Measurements from ENCODE around the gene VASN.
A peak's percentile ranks its signal among the peaks of the same experiment; 100 is the strongest.
"Not testable (repeated sequence)": the region's sequence is repeated elsewhere in the genome, so short reads cannot be mapped to it uniquely, and the experiment has no call there.

VASN gene

DNA sequence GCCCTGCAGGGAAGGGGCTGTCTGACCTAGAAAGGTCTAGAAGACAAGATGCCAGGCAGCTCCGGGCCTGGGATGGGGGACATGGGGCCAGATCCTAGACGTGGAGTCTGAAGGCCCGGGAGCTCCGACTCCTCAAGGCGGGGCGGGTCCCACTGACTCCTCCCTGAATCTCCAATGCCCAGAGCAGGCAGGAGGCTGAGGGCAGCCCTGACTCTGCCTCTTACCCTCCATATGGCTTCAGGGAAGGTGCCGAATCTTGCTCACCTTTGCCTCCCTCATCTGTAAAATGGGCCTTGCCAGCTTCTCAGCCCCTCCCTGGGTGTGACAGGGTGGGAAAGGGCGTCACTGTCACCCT is 14.8 kb downstream of the VASN start:
- no peak for DNase-seq

DNA sequence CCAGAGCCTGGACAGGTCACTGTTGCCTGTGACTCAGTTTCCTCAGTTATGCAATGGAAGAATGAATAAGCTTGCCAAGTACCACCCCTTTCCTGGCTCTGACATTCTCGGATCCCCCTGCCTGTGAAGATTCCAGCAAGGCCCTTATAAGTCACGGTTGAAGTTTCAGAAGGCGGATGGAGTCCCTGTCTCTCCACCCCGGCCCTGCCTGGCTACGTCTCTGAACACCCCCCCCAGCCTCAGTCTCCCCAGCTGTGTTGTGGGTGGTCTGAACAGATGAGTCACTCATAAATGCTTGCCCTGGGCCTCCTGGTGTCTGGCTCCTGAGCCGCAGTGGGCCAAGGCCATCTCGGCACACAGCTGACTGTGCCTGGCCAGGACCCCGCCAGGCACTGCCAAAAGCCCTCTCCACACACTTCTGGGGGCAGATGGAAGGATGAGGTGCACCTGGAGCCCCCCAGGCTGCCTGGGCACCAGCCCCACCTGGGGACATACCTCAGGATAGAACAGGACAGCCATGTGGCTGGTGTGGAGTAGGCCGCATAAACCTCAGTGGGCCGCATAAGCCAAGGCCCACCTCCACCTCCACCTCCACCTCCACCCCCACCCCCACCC is 15.4 kb downstream of the VASN start:
- no peak for DNase-seq

DNA sequence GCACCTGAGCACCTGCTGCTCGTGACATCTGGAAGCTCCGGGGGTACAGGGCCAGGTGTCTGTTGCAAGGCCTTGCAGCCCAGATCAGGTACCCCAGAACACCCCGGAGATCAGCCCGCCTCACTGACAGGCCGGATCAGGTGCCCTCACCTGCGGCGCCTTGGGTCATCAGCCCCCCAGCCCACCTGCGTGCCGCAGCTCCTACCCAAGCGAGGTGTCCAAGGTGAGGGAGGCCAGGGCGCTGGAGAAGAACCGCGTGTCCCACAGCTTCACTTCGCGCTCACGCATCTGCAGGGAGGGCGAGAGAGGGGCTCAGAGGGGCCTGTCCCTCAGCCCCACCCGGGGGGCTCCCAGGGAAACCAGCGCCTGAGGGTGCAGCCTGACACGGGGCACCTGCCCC is 16.1 kb downstream of the VASN start:
- no peak for DNase-seq

DNA sequence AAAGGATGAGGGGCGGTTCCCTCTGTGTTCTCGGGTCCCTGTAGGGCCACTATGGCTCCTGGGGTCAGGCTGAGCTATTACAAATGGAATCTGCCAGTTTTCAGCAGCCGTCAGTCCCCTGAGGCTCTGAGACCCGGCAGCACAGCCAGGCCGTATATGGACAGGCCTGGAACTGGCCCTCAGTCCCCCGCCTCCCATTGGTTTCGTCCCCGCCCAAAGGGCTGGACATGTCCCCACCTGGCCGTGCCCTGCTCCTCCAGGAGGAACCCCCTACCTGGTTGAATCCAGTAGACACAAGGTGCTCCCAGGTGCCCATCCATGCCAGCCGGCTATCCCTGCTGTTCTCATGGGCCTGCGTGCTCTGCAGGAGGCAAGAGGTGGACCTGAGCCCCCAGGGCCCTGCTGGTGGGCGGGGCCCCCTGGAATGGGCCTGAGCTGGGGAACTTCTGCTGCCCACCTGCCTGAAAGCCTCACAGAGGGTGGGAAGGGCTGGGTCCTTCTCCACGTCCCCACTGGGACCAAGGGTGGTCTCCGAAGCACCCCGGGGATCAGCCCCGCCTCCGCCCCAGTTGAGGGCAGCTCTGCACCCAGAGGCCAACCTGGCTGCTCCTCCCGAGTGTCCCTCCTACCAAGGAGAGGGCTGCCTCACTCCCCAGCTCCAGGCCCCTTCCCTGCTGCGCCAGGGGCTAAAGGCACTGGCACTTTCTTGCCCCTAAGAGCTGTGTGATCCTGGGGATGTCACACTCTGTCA is 16.8 kb downstream of the VASN start:
- no peak for DNase-seq

DNA sequence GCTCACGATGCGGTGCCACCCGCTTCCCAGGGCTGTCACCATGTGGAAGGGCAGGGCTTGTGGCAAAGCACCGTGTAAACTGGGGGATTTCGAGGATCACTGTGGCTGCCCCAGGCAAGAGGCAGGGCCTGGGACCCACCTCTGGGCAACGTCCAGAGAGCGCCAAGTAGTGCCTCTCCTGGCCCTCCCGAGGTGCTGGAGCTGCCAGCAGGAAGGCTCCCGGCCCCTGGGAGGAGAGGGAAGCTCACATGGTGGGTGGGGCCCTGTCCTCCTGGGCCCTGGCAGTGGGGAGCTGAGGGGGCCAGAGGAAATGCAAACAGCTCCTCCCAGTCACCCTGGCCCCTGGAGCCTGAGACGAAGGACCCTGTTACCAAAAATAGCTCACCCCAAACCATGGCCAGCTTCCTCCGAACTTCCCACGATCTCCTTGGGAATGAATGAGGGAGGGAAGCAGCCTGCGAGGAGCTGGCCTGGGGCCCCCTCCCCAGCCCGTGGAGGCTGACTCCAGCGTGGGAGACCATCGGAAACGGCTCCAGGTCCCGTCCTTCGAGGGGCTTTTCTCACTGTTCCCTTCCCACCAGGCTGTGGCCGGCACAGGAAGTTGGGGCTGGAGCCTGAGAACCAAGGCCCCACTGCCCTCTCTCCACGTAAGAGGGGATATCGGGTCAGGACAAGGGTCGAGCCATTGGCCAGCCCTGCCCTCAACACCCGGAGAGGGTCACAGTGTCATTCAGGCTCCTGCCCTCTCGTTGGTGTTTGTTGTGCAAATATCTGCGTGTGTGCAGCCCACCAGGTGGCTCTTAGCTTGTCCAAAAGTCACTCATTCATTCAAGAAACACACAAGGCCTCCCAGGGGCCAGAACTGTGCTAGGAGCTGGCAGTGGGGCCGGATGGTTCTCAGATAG is 17.7 kb downstream of the VASN start:
- no peak for DNase-seq

DNA sequence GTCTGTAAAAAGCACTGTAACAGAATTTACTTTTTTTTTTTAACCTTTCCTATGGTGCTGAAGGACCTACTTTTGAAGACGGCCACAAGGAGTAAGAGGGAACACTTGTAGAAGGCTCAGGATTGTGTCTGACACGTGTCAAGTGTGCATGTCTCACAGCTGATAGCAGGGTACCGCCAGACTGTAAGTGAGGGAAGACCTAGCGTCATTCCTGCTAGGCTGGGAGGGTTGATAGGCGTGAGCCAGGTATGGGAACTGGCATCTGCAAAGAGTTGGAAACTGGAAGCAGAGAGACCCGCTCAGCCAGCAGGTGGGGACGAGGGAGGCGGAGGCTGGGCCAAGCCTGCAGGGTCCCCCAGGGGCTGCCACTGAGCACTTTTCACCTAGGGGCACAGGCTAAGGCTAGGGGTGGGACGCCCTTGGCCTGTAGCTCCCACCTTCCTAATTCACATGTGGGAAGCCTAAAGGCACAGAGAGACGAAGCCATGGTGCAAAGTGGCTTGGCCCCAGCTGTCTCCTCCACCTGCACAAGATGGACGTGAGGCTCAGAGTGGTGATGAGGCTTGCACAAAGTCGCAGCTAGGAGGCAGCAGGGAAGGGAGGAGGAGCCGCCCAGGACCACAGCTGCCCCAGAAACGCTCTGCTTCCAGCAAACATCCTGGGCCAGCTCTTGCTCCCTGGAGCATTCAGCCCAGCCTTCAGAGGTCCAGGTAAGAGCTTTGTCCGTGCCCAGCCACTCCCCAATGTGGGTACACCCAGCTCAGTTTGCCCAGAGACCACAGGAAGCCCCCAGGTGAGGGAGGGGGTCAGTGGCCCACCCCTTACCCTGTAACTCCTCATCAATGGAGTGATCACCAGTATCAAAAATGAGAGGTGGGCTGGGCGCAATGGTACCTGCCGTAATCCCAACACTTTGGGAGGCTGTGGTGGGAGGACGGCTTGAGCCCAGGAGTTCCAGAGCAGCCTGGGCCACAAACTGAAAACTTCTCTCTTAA is 18.9 kb downstream of the VASN start:
- DNase-seq = no peak

DNA sequence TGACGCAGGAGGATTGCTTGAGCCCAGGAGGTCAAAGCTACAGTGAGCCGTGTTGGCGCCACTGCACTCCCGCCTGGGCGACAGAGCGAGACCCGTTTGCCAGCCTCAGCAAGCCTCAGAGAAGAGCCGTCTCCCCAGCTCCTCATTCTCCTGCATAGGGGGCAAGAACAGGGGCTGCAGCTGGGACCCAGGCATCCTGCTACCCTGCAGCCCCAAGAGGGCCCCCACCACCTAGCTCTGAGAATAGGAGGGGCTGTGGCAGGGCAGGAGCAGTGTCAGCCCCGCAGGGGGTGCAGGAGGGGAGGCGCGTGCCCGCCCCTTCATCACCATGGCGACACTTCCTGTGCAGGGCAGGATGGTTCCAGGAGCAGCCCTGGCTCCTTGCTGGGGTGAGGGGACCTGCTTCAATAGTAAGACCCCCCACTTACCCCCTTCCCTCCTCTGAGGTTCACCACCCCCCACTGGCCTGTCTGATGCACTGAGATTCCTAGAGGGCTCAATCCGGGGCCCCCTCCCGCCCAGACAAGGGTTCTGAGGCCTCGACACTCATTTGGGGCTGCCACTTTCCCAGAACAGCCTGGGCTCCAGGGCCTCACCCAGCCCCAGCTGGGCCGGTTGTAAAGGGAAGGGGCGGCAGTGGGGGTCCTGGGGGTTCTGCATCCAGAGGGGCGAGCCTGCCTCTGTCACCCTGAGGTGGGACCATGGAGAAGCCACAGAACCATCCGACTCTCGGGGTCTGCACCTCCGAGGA is 20.2 kb downstream of the VASN start:
- DNase-seq = no peak

DNA sequence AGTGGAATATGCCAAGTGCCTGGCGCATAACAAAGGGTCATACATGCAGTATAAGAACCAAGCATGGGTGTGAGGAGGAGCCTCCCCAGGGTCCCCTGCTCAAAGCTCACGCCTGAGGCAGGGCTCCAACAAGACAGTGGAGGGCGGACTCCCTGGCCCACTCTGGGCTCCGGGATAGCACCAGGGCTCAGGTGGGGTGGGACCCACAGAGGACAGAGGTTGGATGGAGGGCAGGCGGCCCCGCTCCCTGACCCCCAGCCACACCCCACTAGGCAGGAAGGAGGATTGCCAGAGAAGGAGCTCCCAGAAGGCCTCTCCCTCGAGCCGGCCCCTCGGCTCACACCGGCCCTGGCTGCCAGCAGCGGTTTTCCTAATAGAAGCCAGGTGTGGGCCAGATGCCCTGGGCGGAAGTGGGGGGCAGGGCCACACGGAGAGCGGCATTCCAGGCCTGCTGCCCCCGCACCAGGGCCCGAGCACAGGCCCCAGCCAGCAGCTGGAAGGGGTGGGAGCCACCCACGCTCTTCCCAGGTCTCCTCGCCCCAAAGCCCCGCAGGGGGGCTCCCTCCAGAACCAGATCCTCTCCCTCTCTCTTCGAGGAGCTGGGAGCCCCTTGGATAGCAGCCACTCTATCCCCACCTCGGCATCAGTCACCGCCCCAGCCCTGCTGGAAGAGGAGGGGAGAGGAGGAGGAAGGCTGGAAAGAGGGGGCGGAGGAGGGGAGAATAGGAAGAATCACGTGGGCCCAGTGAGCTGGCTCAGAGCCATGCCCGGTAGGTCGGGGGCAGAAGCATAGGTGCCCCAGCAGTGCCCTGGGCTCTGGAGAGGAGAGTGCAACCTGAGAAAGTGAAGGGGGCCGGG is 21.0 kb downstream of the VASN start:
- no peak for DNase-seq

DNA sequence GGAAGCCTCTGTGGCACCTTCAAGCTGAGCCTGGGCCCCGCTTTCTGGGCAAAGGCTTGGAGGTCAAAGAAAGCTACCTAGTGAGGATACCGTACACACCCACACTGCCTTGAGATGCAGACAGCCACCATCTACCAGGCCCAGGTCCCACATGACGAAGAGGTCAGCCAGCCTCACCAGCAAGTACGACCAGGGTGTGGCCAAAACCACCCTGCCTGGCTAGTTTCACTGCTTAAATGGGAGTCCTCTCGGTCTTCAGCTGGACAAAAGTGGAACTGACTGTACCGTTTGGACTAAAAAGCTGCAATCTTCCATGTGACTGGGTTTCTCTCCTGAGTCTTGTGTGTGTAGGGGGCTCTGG is 21.6 kb downstream of the VASN start:
- no peak for DNase-seq

DNA sequence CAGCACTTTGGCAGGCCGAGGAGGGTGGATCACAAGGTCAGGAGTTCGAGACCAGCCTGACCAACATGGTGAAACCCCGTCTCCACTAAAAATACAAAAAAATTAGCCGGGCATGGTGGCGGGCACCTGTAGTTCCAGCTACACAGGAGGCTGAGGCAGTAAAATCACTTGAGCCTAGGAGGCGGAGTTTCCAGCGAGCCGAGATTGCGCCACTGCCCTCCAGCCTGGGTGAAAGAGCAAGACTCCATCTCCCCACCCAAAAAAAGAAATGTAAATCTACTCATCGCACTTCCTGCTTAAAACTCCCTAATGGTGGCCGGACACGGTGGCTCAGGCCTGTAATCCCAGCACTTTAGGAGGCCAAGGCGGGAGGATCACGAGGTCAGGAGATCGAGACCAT is 22.2 kb downstream of the VASN start:
- not testable (repeated sequence) for DNase-seq

DNA sequence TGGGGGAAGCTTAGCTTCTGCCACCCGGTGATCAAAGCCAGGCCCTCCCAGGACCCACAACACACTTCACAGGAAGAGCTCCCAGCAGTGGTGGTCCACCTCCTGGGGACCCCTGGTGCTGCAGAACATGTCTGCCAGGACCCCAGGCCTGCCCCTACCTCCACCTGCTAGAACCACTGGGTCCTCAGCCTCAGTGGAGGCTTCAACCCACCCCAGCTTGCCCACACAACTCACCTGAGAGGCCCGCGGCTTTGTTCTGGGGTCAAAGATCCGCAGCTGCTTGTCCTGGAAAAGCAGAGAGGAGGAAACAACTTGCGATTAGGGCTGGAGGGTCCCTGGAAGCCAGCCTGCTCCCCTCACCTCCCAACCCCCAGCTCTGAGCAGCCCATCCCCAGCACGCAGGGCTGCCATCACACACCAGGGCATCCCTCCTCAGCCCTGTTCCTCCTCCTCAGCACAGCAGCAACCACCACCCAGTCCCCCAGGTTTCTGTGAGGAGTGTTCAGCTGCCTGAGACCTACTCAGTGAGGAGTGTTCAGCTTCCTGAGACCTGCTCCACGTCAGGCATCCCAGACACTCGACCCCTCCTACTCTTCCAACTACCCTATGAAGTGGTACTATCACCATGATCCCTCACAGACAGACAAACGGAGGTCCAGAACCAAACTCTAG is 23.5 kb downstream of the VASN start:
- DNase-seq = no peak

DNA sequence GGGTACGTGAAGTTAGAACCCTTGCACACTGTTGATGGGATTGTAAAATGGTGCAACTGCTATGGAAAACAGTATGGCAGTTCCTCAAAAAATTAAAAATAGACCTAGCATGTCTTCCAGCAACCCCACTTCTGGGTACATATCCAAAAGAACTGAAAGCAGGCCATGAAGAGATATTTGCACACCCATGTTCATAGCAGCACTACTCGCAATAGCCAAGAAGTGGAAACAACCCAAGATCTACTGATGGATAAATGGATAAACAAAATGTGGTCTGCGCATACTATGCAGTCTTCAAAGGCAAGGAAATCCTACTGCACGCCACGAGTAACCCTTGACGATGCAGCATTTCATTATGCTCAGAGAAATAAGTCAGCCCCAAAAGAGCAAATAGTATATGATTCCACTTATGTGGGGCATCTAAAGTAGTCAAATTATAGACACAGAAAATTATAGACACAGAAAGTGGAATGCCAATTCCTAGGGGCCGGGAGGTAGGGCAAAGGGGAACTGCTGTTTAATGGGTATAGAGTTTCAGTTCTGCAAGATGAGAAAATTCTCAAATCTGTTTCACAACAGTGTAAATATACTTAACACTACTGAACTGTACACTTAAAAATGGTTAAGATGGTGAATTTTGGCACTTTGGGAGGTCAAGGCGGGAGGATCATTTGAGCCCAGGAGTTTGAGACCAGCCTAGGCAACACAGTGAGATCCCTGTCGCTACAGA is 27.5 kb downstream of the VASN start:
- DNase-seq = no peak

DNA sequence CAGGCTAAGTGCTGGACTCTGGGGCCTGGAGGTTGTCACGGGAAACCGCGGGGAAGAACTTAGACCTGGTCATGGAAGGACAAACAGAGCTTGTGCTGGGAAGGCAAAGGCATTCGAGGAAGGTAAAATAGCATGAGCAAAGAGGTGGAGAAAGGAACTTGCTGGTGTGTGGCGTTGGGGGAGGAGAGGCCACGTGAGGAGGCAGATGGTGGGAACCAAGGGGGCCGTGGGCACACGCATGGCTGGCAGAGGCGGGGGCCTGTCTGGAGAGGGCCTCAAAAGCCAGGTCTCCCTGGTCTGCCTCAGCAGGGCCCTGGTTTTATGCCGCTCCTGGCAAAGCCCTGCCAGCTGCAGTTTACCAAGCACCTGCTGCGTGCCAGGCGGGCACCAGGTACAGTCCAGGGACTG is 29.4 kb downstream of the VASN start:
- no peak for DNase-seq

DNA sequence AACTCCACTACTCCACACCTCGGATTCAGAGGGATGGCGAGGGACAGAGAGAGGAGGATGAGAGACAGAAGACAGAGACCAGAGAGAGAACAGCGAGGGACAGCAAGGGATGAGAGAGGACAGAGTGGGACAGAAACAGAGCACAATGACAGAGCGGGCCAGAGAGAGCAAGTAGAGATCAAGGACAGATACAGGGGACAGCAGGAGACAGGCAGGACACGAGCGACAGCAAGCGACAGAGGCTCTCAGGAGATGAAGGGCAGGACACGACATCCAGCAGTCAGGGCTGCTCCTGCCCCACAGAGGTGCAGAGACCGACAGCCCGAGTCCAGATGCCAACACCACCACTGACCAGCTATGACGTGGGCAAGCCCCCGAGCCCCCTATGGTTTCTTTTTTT is 29.9 kb downstream of the VASN start:
- no peak for DNase-seq

DNA sequence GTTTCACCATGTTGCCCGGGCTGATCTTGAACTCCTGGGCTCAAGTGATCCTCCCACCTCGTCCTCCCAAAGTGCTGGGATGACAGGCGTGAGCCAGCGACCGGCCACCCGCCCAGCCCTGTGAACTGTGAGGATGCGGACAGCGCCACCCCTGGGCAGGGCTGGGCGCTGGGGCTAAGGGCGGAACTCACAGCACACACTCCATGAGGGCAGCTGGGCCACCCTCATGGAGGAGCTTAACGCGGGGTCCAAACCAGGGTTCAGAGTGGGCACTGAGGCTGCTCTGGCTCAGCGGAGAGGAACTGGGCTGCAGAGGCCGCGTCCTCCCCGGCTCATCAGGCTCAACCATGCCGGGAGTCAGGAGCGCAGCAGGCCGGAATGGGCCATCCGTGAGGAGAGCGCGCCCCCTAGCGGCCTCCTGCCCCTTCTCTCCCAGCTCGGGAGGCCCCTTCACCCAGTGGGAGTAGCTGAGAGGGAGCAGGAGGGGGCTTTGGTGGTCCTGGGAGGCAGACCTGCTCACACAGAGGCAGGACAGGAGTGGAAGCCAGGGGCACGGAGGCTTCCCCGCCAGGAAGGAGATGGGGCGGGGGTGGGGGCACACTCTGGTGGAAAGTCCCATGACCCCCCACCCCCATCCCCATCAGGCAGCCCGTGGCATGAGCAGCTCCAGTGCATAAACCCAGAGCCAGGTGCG is 30.9 kb downstream of the VASN start:
- DNase-seq = peak; percentile 46

DNA sequence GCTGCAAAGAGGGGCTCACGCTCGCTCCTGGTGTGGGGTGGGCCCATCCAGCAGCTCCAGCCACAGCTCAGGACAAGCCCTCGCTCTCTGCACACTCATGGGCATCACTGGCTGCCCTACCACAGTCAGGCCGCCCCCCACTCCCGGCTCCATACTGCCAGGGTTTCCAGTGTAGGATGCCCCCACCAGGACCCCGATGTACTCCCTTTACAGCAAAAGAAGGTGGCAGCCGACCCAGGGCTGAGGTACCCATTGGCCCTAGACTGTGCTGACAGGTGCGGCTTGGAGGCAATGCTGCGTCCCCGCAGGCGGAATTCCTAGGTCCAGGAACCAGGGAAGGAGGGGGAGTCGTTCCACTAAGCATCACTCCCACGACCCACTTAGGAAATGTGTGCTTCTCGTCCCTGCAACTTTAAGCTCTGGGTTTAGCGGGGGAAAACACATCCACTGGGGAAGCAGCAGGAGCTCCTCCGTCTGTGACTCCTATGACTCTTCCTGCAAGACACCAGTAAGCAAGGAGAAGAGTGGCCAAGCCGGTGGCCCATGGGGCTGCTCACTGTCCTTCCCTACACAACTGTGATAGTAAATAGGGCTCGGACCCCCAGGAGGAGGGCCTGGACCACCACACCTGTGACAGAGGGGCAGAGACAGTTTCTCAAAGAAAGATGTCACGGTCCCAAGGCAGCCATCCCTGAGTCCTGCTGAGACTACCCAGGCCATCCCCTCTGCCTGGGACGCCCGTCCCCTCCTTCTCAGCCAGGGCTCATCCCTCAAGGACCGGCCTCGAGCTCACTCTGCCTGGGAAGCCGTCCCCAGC is 31.7 kb downstream of the VASN start:
- DNase-seq = no peak

DNA sequence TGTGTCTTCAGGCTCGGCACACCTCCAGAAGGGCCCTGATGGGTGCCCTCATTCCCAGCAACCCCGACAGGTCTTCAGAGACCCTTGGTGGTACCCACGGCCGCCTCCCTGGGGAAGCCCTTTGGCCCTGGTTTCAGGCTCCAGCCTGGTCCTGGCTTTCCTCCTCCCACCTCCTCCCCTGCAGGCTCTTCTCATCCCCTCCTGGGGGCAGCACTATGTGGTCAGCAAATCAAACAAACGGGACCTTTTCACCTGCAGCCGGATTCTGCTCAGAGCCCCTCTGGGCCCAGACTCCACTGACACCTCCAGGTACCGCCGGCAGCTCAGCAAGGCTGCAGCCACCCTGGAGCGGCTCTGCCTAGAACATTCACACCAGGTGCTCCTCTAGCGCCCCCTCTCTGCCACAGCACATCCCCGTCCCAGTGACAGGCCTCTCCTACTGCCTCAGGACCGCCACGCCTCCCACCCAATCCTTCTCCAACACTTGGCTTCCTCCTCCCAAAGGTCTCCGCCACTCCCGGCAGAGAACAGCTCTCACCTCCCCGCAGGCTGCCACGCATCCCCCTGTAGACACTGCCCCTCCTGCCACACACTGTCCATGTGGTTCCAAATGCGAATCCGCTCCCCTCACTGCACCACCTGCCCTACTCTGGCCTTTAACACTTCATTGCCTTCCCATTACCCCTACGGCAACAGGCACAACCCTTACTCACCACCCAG is 32.8 kb downstream of the VASN start:
- DNase-seq = no peak
